Naive thymus-derived CD4-positive, alpha-beta T cell (primary cell): ENCODE data around the gene ASB4. TPM values are rescaled to one million over a fixed set of nuclear protein-coding genes. Genes with fewer than 3 reads are reported as not detected.
"Not testable (repeated sequence)": the region's sequence is repeated elsewhere in the genome, so short reads cannot be mapped to it uniquely, and the experiment has no call there.

Experiments
- ATAC-seq: fragments of 150-1000 bp; cut with Tn5 transposase; 2 replicates; pipeline ENCODE4 v1.10.0; 2021; ENCODE audit warnings: mild to moderate bottlenecking, moderate library complexity
- CTCF ChIA-PET: fragments of 350-600 bp; sonication (Branson Sonifier 250); formaldehyde crosslinking; loops from one replicate; lab custom pipeline; 2021; ENCODE audit warnings: antibody characterized with exemption; lab: Charles Lee
- POLR2A ChIA-PET: fragments of 350-600 bp; sonication (Branson Sonifier 250); formaldehyde crosslinking; loops from one replicate; lab custom pipeline; 2021; ENCODE audit warnings: antibody characterized with exemption, inconsistent platforms; lab: Charles Lee
- DNase-seq, 9 donors: peaks; one replicate each; pipeline versions ENCODE4 v3.0.0 to v3.0.0-alpha.2; 2020 to 2022; ENCODE audit warnings: mixed read lengths in 1 of 9
- H3K27ac ChIP-seq: one replicate; pipeline ENCODE4 v1.7.0; 2013; ENCODE audit warnings: mild to moderate bottlenecking, low read depth, low read length, moderate library complexity
- H3K27me3 ChIP-seq, 2 donors: one replicate each; pipeline ENCODE4 v1.7.0; 2013; ENCODE audit warnings: low read length in 2 of 2, mild to moderate bottlenecking in 2 of 2, moderate library complexity in 2 of 2; ENCODE audit not compliant: control insufficient read depth in 2 of 2, insufficient read depth in 2 of 2
- H3K36me3 ChIP-seq, 3 experiments: 1 replicate in 2 of 3; 2 replicates in 1 of 3; pipeline ENCODE4 v1.7.0; 2013; ENCODE audit warnings: low read length in 3 of 3, mild to moderate bottlenecking in 3 of 3, moderate library complexity in 1 of 3; ENCODE audit not compliant: insufficient read depth in 3 of 3, control insufficient read depth in 2 of 3
- H3K4me1 ChIP-seq, 2 donors: one replicate each; pipeline ENCODE4 v1.7.0; 2013; ENCODE audit warnings: low read length in 2 of 2, mild to moderate bottlenecking in 2 of 2, moderate library complexity in 1 of 2; ENCODE audit not compliant: control insufficient read depth in 2 of 2, insufficient read depth in 2 of 2
- H3K4me3 ChIP-seq: 2 replicates; pipeline ENCODE4 v1.7.0; 2013; ENCODE audit warnings: mild to moderate bottlenecking, low read length
- H3K9me3 ChIP-seq, 3 experiments: 1 replicate in 2 of 3; 2 replicates in 1 of 3; pipeline ENCODE4 v1.7.0; 2013; ENCODE audit warnings: low read length in 3 of 3; ENCODE audit not compliant: control insufficient read depth in 2 of 3
- H3K27ac Mint-ChIP-seq, 9 donors: one replicate each; pipeline ENCODE4 v1.8.0; 2020 to 2022; ENCODE audit warnings: mixed read lengths in 9 of 9, mild to moderate bottlenecking in 8 of 9, moderate library complexity in 5 of 9, inconsistent platforms in 2 of 9
- H3K27me3 Mint-ChIP-seq, 5 donors: one replicate each; pipeline ENCODE4 v1.8.0; 2021 to 2022; ENCODE audit warnings: mixed read lengths in 5 of 5, mild to moderate bottlenecking in 1 of 5
- H3K36me3 Mint-ChIP-seq, 5 donors: one replicate each; pipeline ENCODE4 v1.8.0; 2020 to 2022; ENCODE audit warnings: mixed read lengths in 5 of 5, mild to moderate bottlenecking in 3 of 5, inconsistent platforms in 1 of 5
- H3K4me1 Mint-ChIP-seq, 7 donors: one replicate each; pipeline ENCODE4 v1.8.0; 2020 to 2022; ENCODE audit warnings: mixed read lengths in 7 of 7, mild to moderate bottlenecking in 3 of 7, inconsistent platforms in 1 of 7
- H3K4me3 Mint-ChIP-seq, 10 donors: one replicate each; pipeline ENCODE4 v1.8.0; 2020 to 2022; ENCODE audit warnings: mild to moderate bottlenecking in 10 of 10, mixed read lengths in 10 of 10, moderate library complexity in 6 of 10, inconsistent platforms in 2 of 10
- H3K9me3 Mint-ChIP-seq, 11 donors: one replicate each; pipeline ENCODE4 v1.8.0; 2020 to 2022; ENCODE audit warnings: mixed read lengths in 11 of 11, mild to moderate bottlenecking in 4 of 11, inconsistent platforms in 1 of 11, moderate library complexity in 1 of 11
- intact Hi-C, 2 donors: fragments of 100-400 bp; cut with micrococcal nuclease; formaldehyde crosslinking; loops; one replicate each; pipeline ENCODE4 v1.15.1; 2023
- polyA plus RNA-seq, 2 donors: library from polyadenylated mRNA; unstranded; fragments of 300-500 nt; fragmentation: Illumina TruSeq; gene quantifications; one replicate each; pipeline ENCODE4 v1.2.3, GENCODE V29; 2021
- total RNA-seq, 6 experiments: library from RNA in 5 of 6; stranded (reverse) in 5 of 6; gene quantifications; 1 replicate in 5 of 6; 2 replicates in 1 of 6; pipeline ENCODE4 v1.2.3 and lab custom pipeline; 2021 to 2026

ASB4 gene
- total and polyA plus RNA-seq, 7 experiments from 2014 or later = not detected

DNA sequence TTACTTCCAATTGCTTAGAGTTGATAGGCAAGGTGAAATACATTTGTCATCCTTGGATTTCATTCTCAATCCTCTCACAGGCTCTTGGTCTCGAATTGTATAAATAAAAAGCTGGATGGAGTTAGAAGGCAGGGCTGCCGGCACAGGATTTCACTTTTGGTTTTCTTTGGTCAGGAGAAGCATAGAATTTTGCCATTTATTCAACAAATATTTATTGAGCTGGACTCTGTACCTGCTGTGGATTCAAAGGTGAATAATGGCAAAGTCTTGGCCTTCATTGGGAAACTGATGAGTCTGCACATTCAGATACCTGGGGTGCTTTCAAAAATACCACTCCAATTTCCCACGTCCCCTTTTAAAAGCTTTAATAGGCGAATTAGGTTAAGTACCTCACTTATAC lies 60.9 kb downstream of the ASB4 start:
- intact Hi-C loops = no loop called here
- no peak overlapping the region for H3K27ac Mint-ChIP-seq
- peaks cover 0 to 2% (median 0%) of the 10 kb centered on the region in 7 donors for H3K4me1 Mint-ChIP-seq
- peaks cover 6 to 25% (median 10%) of the 10 kb centered on the region in 5 donors for H3K27me3 Mint-ChIP-seq
- H3K9me3 ChIP-seq = no peaks in the 10 kb centered on the region
- H3K4me1 ChIP-seq = no peaks in the 10 kb centered on the region
- no peaks in the 10 kb centered on the region for H3K27me3 ChIP-seq
- H3K9me3 Mint-ChIP-seq = no peaks in the 10 kb centered on the region
- no peak overlapping the region for H3K4me3 ChIP-seq
- H3K27ac ChIP-seq = no peak overlapping the region
- no peak for ATAC-seq
- CTCF ChIA-PET = no interaction called here
- no peak for DNase-seq
- no peaks in the 10 kb centered on the region for H3K36me3 Mint-ChIP-seq
- POLR2A ChIA-PET = no interaction called here
- H3K4me3 Mint-ChIP-seq = no peak overlapping the region
- H3K36me3 ChIP-seq = no peaks in the 10 kb centered on the region

DNA sequence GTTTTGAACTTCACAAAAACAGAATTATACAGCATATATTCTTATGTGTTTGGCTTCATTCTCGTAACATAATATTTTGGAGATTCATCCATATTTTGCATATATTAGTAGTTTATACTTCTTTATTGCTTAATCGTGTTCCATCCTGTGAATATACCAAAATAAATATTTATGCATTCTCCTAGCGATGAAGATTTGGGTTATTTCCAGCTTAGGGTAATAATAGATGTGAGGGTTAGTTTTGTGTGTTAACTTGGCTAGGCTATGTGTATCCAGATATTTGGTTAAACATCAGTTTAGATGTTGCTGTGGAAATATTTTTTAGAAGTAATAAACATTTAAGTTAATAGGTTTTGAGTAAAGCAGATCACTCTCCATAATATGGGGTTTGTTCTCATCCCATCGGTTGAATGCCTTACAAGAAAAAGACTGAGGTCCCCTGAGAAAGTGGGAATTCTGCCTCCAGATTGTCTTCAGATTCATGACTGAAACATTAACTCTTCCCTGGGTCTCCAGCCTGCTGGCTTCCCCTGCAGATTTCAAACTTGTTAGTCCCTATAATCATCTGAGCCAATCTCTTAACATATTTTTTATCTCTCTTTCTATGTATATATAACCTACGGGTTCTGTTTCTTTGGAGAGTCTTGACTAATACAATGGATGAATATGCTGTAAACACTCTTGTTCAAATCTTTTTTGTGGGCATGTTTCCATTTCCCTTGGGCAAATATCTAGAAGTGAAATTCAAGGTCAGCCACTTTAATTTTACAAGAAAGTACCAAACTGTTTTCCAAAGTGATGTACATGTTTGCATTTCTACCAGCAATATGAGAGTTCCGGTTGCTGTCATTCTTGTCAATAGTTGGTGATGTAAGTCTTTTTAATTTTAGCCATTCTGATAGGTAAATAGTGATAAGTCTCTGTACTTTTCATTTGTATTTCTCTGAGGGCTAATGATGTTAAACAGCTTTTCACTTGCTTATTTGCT lies 61.9 kb downstream of the ASB4 start:
- intact Hi-C loops = no loop called here
- no peak overlapping the region for H3K27ac ChIP-seq
- H3K27me3 ChIP-seq = no peaks in the 10 kb centered on the region
- H3K36me3 ChIP-seq = no peaks in the 10 kb centered on the region
- H3K9me3 ChIP-seq = no peaks in the 10 kb centered on the region
- ATAC-seq = no peak
- Mint-ChIP-seq H3K9me3 (no peaks in the 10 kb centered on the region), H3K36me3 (no peaks in the 10 kb centered on the region), H3K27me3 (peaks cover 6 to 26% (median 14%) of the 10 kb centered on the region in 5 donors), H3K27ac (no peak overlapping the region), H3K4me1 (peaks cover 0 to 2% (median 0%) of the 10 kb centered on the region in 7 donors), H3K4me3 (no peak overlapping the region)
- POLR2A ChIA-PET = no interaction called here
- no peak for DNase-seq
- H3K4me3 ChIP-seq = no peak overlapping the region
- H3K4me1 ChIP-seq = no peaks in the 10 kb centered on the region
- CTCF ChIA-PET = no interaction called here

DNA sequence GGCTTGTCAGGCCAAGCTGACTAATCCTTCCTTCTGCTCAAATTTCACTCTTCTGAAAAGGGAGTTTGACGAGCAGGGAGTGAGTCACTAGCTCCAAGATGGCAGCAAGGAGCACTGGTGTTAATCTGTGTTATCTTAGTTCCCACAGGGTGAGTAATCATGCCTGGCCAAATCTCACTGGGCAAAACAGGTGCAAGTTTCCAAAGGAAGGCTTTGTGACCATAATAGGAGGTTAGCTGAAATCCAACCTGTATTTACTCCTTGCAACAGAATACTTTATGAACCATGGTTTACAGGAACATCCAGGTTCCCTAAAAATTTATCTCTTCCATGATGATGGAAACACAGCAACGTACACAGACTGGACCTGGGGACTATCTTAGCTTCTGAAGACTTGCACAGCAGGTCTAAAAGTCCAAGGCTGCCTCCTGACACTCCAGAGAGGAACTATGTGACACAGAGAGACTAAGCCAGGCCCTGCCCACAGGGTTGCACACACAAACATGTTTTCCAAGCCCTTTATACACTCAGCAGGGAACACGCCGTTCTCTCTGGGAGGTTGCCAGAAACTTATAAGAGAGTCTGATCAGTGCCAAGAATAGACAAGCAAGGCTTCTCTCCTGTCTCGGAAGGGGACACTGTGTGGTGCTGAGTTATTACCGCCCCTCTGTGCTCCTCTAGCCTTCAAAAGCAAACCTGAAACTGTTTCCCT lies 64.2 kb downstream of the ASB4 start:
- ChIA-PET POLR2A (no interaction called here), CTCF (no interaction called here)
- ATAC-seq (peak; percentile 54), DNase-seq (no peak)
- peaks cover 0 to 3% (median 0%) of the 10 kb centered on the region in 11 donors for H3K9me3 Mint-ChIP-seq
- H3K4me1 Mint-ChIP-seq = peaks cover 0 to 2% (median 0%) of the 10 kb centered on the region in 7 donors
- H3K36me3 Mint-ChIP-seq = no peaks in the 10 kb centered on the region
- no peak overlapping the region for H3K4me3 ChIP-seq
- H3K27me3 ChIP-seq = no peaks in the 10 kb centered on the region
- intact Hi-C loops = no loop called here
- H3K27me3 Mint-ChIP-seq = peaks cover 2 to 33% (median 17%) of the 10 kb centered on the region in 5 donors
- H3K9me3 ChIP-seq = no peaks in the 10 kb centered on the region
- H3K4me3 Mint-ChIP-seq = no peak overlapping the region
- no peak overlapping the region for H3K27ac ChIP-seq
- H3K27ac Mint-ChIP-seq = no peak overlapping the region
- H3K36me3 ChIP-seq = no peaks in the 10 kb centered on the region
- H3K4me1 ChIP-seq = no peaks in the 10 kb centered on the region

DNA sequence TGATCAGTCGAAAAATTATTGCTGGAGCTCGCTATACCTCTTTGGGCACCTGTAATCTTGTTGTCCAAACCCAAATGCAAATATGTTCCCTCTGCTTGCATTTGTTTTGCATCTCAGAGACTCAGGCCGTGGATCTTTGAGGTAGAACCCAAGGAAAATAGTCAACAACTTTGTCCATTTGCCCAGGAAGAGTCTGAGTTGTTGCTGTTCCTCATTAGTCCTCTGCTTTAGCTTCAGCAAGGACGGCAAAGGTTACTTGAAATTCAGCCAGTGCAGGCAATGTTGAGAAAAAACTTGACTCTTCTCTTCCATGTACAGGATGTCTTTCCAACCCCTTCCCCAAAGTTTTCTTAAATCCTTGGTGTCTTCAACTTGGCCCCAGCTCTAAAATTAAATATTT lies 64.8 kb downstream of the ASB4 start:
- CTCF ChIA-PET = no interaction called here
- intact Hi-C loops = no loop called here
- Histone ChIP-seq H3K27ac (no peak overlapping the region), H3K36me3 (no peaks in the 10 kb centered on the region), H3K4me1 (no peaks in the 10 kb centered on the region), H3K27me3 (no peaks in the 10 kb centered on the region), H3K9me3 (no peaks in the 10 kb centered on the region), H3K4me3 (no peak overlapping the region)
- POLR2A ChIA-PET = no interaction called here
- no peaks in the 10 kb centered on the region for H3K36me3 Mint-ChIP-seq
- DNase-seq (no peak), ATAC-seq (no peak)
- peaks cover 0 to 3% (median 0%) of the 10 kb centered on the region in 11 donors for H3K9me3 Mint-ChIP-seq
- H3K4me3 Mint-ChIP-seq = no peak overlapping the region
- no peak overlapping the region for H3K27ac Mint-ChIP-seq
- no peaks in the 10 kb centered on the region for H3K4me1 Mint-ChIP-seq
- peaks cover 0 to 33% (median 17%) of the 10 kb centered on the region in 5 donors for H3K27me3 Mint-ChIP-seq

DNA sequence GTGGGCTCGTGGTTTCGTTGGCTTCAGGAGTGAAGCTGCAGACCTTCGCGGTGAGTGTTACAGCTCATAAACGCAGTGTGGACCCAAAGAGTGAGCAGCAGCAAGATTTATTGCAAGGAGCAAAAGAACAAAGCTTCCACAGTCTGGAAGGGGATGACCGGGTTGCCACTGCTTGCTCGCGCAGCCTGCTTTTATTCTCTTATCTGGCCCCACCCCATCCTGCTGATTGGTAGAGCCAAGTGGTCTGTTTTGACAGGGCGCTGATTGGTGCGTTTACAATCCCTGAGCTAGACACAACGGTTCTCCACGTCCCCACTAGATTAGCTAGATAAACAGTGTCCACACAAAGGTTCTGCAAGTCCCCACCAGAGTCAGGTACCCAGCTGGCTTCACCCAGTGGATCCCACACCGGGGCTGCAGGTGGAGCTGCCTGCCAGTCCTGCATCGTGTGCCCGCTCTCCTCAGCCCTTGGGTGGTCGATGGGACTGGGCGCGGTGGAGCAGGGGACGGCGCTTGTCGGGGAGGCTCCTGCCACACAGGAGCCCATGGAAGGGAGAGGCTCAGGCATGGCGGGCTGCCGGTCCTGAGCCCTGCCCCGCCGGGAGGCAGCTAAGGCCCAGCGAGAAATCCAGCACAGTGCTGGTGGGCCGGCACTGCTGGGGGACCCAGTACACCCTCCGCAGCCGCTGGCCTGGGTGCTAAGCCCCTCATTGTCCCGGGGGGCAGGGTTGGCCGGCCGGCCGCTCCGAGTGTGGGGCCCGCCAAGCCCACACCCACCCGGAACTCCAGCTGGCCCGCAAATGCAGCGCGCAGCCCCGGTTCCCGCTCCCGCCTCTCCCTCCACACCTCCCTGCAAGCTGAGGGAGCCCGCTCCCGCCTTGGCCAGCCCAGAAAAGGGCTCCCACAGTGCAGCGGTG lies 66.5 kb downstream of the ASB4 start:
- H3K27ac Mint-ChIP-seq, H3K36me3 Mint-ChIP-seq, CTCF ChIA-PET, ATAC-seq, POLR2A ChIA-PET, H3K27ac ChIP-seq, H3K4me3 ChIP-seq, H3K27me3 ChIP-seq, H3K36me3 ChIP-seq, DNase-seq, H3K9me3 Mint-ChIP-seq, H3K9me3 ChIP-seq, H3K4me1 Mint-ChIP-seq, H3K4me3 Mint-ChIP-seq, H3K4me1 ChIP-seq, intact Hi-C loops: not testable (repeated sequence)
- peaks cover 5 to 38% (median 13%) of the 10 kb centered on the region in 5 donors for H3K27me3 Mint-ChIP-seq

DNA sequence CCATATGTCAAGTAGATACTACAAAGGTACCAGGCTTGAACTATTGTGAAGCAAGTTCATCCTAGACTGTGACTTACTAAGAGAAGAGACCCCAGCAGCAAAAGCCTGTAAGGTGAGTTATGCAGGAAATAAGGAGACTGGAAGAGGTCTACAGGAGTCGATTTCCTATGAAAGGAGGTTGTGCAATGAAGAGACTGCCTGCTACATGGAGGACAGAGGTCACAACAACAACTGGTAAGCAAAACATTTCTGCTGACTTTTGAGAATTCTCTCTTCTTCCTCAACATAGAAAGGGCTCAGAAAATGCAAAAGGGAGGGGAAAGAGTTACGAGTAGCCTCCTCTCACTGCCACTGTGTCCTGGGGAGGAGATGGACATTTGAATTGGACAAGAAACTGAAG lies 68.2 kb downstream of the ASB4 start:
- peaks cover 6 to 32% (median 16%) of the 10 kb centered on the region in 5 donors for H3K27me3 Mint-ChIP-seq
- no peak overlapping the region for H3K4me3 Mint-ChIP-seq

More for the DNA sequence above, 68.2 kb downstream of the ASB4 start:
- Mint-ChIP-seq H3K27ac (no peak overlapping the region), H3K4me1 (no peaks in the 10 kb centered on the region), H3K9me3 (peaks cover 0 to 3% (median 0%) of the 10 kb centered on the region in 11 donors), H3K36me3 (no peaks in the 10 kb centered on the region)
- Histone ChIP-seq H3K4me3 (no peak overlapping the region), H3K9me3 (no peaks in the 10 kb centered on the region), H3K36me3 (no peaks in the 10 kb centered on the region), H3K27me3 (no peaks in the 10 kb centered on the region), H3K4me1 (no peaks in the 10 kb centered on the region), H3K27ac (no peak overlapping the region)
- ATAC-seq = no peak
- intact Hi-C loops = no loop called here
- DNase-seq = no peak
- ChIA-PET CTCF (no interaction called here), POLR2A (no interaction called here)
